Vagina (tissue), 2 donors: ENCODE measurements around the gene IL1F10.

Source experiments
- POLR2A ChIP-seq, 2 donors: fragments of 450-650 bp; IDR thresholded peaks; one replicate each; pipeline ENCODE4 v1.6.1; 2017; ENCODE audit warnings: antibody characterized with exemption in 2 of 2, mild to moderate bottlenecking in 2 of 2, moderate library complexity in 2 of 2
- POLR2AphosphoS5 ChIP-seq, 2 donors: sonication (generic); formaldehyde crosslinking; IDR thresholded peaks; one replicate each; pipeline ENCODE4 v1.9.0; 2017; ENCODE audit warnings: antibody characterized with exemption in 2 of 2, mild to moderate bottlenecking in 2 of 2, low read depth in 1 of 2; ENCODE audit not compliant: insufficient read depth in 1 of 2
- TF ChIP-seq, protein P1 (sequence below), 3 experiments: fragments of 450-650 bp in 2 of 3; fragments of 200-600 bp in 1 of 3; sonication (generic) in 1 of 3; IDR thresholded peaks; one replicate each; pipeline ENCODE4 v1.5.1; 2017 to 2019; ENCODE audit warnings: antibody characterized with exemption in 3 of 3, mild to moderate bottlenecking in 2 of 3, moderate library complexity in 2 of 3

DNA sequence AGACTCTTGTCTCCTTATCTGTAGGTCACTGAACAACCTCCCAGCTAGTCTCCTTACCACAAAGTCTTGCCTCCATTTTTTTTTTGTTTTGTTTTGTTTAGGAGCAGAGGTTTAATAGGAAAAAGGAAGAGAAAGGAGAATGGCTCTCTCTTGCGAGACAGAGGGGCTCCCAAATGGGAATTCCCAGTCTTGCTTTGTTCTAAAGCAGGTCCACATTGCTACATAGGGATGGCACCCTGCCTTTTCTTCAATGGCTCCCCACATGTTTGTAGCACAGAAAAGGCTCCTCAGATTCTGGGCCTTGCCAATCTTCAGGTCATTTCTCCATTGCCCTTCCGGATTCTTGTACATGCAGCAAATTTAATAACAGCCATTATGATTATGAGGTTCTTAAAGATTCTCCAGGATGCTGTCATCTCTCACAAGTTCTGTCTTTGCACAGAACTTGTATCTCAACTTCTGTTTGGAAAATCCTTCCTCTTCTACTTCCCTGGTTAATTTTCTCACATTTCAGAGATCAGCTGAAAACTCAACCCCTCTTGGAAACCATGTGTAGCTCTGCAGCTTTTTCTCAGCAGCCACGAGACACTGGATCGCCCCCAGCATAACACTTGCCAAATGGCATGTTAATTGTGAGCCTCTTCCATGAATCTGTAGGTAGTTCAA is 23.6 kb downstream of the IL1F10 start:
- TF ChIP-seq, protein P1, sequence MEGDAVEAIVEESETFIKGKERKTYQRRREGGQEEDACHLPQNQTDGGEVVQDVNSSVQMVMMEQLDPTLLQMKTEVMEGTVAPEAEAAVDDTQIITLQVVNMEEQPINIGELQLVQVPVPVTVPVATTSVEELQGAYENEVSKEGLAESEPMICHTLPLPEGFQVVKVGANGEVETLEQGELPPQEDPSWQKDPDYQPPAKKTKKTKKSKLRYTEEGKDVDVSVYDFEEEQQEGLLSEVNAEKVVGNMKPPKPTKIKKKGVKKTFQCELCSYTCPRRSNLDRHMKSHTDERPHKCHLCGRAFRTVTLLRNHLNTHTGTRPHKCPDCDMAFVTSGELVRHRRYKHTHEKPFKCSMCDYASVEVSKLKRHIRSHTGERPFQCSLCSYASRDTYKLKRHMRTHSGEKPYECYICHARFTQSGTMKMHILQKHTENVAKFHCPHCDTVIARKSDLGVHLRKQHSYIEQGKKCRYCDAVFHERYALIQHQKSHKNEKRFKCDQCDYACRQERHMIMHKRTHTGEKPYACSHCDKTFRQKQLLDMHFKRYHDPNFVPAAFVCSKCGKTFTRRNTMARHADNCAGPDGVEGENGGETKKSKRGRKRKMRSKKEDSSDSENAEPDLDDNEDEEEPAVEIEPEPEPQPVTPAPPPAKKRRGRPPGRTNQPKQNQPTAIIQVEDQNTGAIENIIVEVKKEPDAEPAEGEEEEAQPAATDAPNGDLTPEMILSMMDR (IDR thresholded peaks at IDR 0.05) = no peak
- no peak for TF ChIP-seq POLR2A (IDR thresholded peaks at IDR 0.05)
- no peak for TF ChIP-seq POLR2AphosphoS5 (IDR thresholded peaks at IDR 0.05; ENCODE audit: insufficient read depth in 1 of 2, low read depth in 1 of 2)
